CD14-positive monocyte (primary cell): ENCODE data around the gene CTSS. TPM values are rescaled to one million over a fixed set of nuclear protein-coding genes. Genes with fewer than 3 reads are reported as not detected.
"Not testable (repeated sequence)": the region's sequence is repeated elsewhere in the genome, so short reads cannot be mapped to it uniquely, and the experiment has no call there.

Experiments used
- DNase-seq, 3 donors: peaks; one replicate each; pipeline ENCODE4 v3.0.0-alpha.2; 2011 to 2022
- H2AFZ ChIP-seq: 2 replicates; pipeline ENCODE4 v1.6.0; 2012; ENCODE audit warnings: mild to moderate bottlenecking, low read depth, low read length, inconsistent platforms; ENCODE audit not compliant: insufficient read depth, poor library complexity, severe bottlenecking
- H3K27ac ChIP-seq, 2 donors: 1 replicate in 1 of 2; 2 replicates in 1 of 2; pipeline ENCODE4 v1.5.1; 2012 to 2013; ENCODE audit warnings: low read length in 2 of 2, control low read depth in 1 of 2, inconsistent platforms in 1 of 2, low read depth in 1 of 2, mild to moderate bottlenecking in 1 of 2
- H3K27me3 ChIP-seq, 2 donors: one replicate each; pipeline versions ENCODE4 v1.6.0 to v1.6.1; 2011 to 2013; ENCODE audit warnings: low read length in 2 of 2; ENCODE audit not compliant: control insufficient read depth in 2 of 2, insufficient read depth in 2 of 2
- H3K36me3 ChIP-seq, 2 donors: replicated peaks in 1 of 2; 1 replicate in 1 of 2; 2 replicates in 1 of 2; pipeline versions ENCODE4 v1.5.1 to v1.6.1; 2012 to 2013; ENCODE audit warnings: low read length in 2 of 2, control low read depth in 1 of 2, inconsistent platforms in 1 of 2, mild to moderate bottlenecking in 1 of 2; ENCODE audit not compliant: insufficient read depth in 2 of 2, control insufficient read depth in 1 of 2
- H3K4me1 ChIP-seq, 2 donors: 1 replicate in 1 of 2; 2 replicates in 1 of 2; pipeline versions ENCODE4 v1.5.1 to v1.6.1; 2012 to 2013; ENCODE audit warnings: low read length in 2 of 2, control low read depth in 1 of 2, inconsistent platforms in 1 of 2, mild to moderate bottlenecking in 1 of 2, moderate library complexity in 1 of 2; ENCODE audit not compliant: insufficient read depth in 2 of 2, control insufficient read depth in 1 of 2
- H3K4me2 ChIP-seq: replicated peaks from 2 replicates; pipeline ENCODE3; 2012; ENCODE audit warnings: low read length, moderate library complexity, mild to moderate bottlenecking; ENCODE audit not compliant: poor library complexity, severe bottlenecking; ENCODE audit errors: extremely low read depth
- H3K4me3 ChIP-seq, 3 experiments: fragments of 200-600 bp in 1 of 3; sonication (generic) in 1 of 3; replicated peaks in 1 of 3; 1 replicate in 2 of 3; 2 replicates in 1 of 3; pipeline ENCODE4 v1.5.1; 2011 to 2013; ENCODE audit warnings: low read length in 3 of 3, mild to moderate bottlenecking in 3 of 3, control low read depth in 2 of 3, low read depth in 2 of 3, inconsistent platforms in 1 of 3, moderate library complexity in 1 of 3
- H3K79me2 ChIP-seq: 2 replicates; pipeline ENCODE4 v1.6.0; 2012; ENCODE audit warnings: mild to moderate bottlenecking, control low read depth, inconsistent platforms, low read length, moderate library complexity; ENCODE audit not compliant: insufficient read depth
- H3K9ac ChIP-seq: 2 replicates; pipeline ENCODE4 v1.6.0; 2017; ENCODE audit warnings: low read length, mild to moderate bottlenecking; ENCODE audit not compliant: insufficient read depth, poor library complexity, severe bottlenecking
- H3K9me3 ChIP-seq, 2 donors: replicated peaks in 1 of 2; 1 replicate in 1 of 2; 2 replicates in 1 of 2; pipeline versions ENCODE4 v1.5.1 to v1.6.1; 2012 to 2013; ENCODE audit warnings: low read length in 2 of 2, control low read depth in 1 of 2; ENCODE audit not compliant: control insufficient read depth in 1 of 2, insufficient read depth in 1 of 2
- H4K20me1 ChIP-seq: 2 replicates; pipeline ENCODE4 v1.6.0; 2012; ENCODE audit warnings: mild to moderate bottlenecking, low read length, control low read depth, moderate library complexity; ENCODE audit not compliant: insufficient read depth
- H3K27ac Mint-ChIP-seq, 7 donors: one replicate each; pipeline ENCODE4 v1.8.0; 2020; ENCODE audit warnings: mild to moderate bottlenecking in 7 of 7, mixed read lengths in 7 of 7, moderate library complexity in 6 of 7, inconsistent platforms in 2 of 7
- H3K27me3 Mint-ChIP-seq, 3 donors: one replicate each; pipeline ENCODE4 v1.8.0; 2021 to 2022; ENCODE audit warnings: low read depth in 3 of 3, mild to moderate bottlenecking in 3 of 3, mixed read lengths in 3 of 3, moderate library complexity in 3 of 3, inconsistent platforms in 1 of 3
- H3K36me3 Mint-ChIP-seq, 2 donors: one replicate each; pipeline ENCODE4 v1.8.0; 2020; ENCODE audit warnings: mixed read lengths in 2 of 2, inconsistent platforms in 1 of 2, mild to moderate bottlenecking in 1 of 2
- H3K4me1 Mint-ChIP-seq: one replicate; pipeline ENCODE4 v1.8.0; 2020; ENCODE audit warnings: mild to moderate bottlenecking, mixed read lengths
- H3K4me3 Mint-ChIP-seq, 2 donors: one replicate each; pipeline ENCODE4 v1.8.0; 2020; ENCODE audit warnings: mild to moderate bottlenecking in 2 of 2, mixed read lengths in 2 of 2, moderate library complexity in 1 of 2
- H3K9me3 Mint-ChIP-seq, 7 donors: one replicate each; pipeline ENCODE4 v1.8.0; 2020 to 2022; ENCODE audit warnings: mixed read lengths in 7 of 7, mild to moderate bottlenecking in 6 of 7, moderate library complexity in 6 of 7, inconsistent platforms in 2 of 7
- WGBS: methylation state at CpG from one replicate; pipeline ENCODE4 v1.1.5; 2013; ENCODE audit warnings: missing lambda C conversion rate; ENCODE audit not compliant: insufficient coverage; 5-methylcytosine and 5-hydroxymethylcytosine counted together
- intact Hi-C, 2 donors: fragments of 100-400 bp; cut with micrococcal nuclease; formaldehyde crosslinking; loops; one replicate each; pipeline versions ENCODE4 v1.15.0 to v1.15.1; 2023
- polyA plus RNA-seq, 3 donors: library from polyadenylated mRNA; depleted of rRNA in 1 of 3; unstranded in 2 of 3; stranded (reverse) in 1 of 3; fragments of 300-500 nt in 2 of 3; fragments of >200 nt in 1 of 3; fragmentation: Illumina TruSeq in 2 of 3; gene quantifications; 1 replicate in 2 of 3; 2 replicates in 1 of 3; pipeline ENCODE4 v1.2.3, GENCODE V29; 2012 to 2021
- TF ChIP-seq, protein P1 (sequence below): fragments of 200-600 bp; IDR thresholded peaks from one replicate; pipeline ENCODE4 v1.8.0; 2022; ENCODE audit warnings: antibody characterized with exemption, mild to moderate bottlenecking

The CTSS gene
- polyA plus RNA-seq, 3 donors, result 2,349 to 6,327 (median 5,201) TPM

DNA sequence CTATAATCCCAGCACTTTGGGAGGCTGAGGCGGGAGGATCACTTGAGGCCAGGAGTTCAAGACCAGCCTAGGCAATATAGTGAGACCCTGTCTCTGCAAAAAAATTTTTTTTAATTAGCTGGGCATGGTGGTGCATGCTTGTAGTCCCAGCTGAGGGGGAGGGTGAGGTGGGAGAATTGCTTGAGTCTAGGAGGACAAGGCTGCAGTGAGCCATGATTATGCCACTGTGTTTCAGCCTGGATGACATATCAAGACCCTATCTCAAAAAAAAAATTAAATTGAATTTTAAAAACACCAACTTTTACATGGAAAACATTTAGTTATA, 361 bp upstream of the CTSS start:
- H3K9me3 Mint-ChIP-seq, H3K27me3 ChIP-seq, H3K9me3 ChIP-seq, DNase-seq, H3K27me3 Mint-ChIP-seq, H2AFZ ChIP-seq: not testable (repeated sequence)
- intact Hi-C loops, result loop anchor here in 1 of 2 donors (10.0 kb wide), 2 partner anchors 159 to 209 kb away; partner anchors contain the start of genes CERS2 and SETDB1
- Histone ChIP-seq H3K27ac (peak overlapping the region; percentile 70 to 96), H3K9ac (peak overlapping the region; percentile 83), H3K79me2 (peaks cover 68% of the 10 kb centered on the region), H3K36me3 (peaks cover 27 to 32% of the 10 kb centered on the region in 2 donors), H3K4me2 (peak overlapping the region; percentile 90), H3K4me3 (peak overlapping the region; percentile 96 to 100 (median 99)), H4K20me1 (peaks cover 30% of the 10 kb centered on the region), H3K4me1 (peaks cover 22 to 48% of the 10 kb centered on the region in 2 donors)
- peak overlapping the region; percentile 53 to 97 for H3K4me3 Mint-ChIP-seq
- WGBS, result 17% methylated on average over 1 of the region's 1 CpG
- peaks cover 26 to 36% of the 10 kb centered on the region in 2 donors for H3K36me3 Mint-ChIP-seq
- peak overlapping the region; percentile 95 to 99 (median 97) for H3K27ac Mint-ChIP-seq
- H3K4me1 Mint-ChIP-seq, result peaks cover 37% of the 10 kb centered on the region

DNA sequence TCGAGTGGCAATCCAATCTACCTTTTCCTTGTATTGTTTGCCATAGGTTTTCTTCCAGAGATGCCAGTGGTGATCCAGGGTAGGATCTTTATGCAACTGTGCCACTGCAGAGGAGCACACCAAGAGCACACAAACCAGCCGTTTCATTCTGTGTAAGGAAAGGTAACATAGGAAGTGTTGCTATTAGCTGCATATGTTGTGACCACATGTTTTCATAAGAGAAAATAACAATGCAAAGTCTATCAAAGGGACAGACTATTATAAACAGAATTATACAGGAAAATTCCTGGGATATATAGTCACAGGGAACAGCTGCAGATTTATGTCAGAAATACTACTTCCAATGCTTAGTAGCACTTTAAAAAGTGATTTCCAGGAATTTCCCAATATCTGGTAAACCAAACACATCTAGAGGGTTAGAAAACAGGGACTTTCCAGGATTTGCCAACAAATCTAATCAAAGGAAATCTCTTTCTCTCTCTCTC, 919 bp downstream of the CTSS start:
- peaks cover 81% of the 10 kb centered on the region for H3K79me2 ChIP-seq
- no peaks in the 10 kb centered on the region for H3K9me3 ChIP-seq
- no peak overlapping the region for H2AFZ ChIP-seq
- intact Hi-C loops, result loop anchor here in 1 of 2 donors (5.0 to 10.0 kb wide), 5 partner anchors 33 to 393 kb away; partner anchors contain the start of genes CERS2, SETDB1 and TNFAIP8L2
- H3K9ac ChIP-seq, result peak overlapping the region; percentile 83
- peaks cover 0 to 14% (median 1%) of the 10 kb centered on the region in 7 donors for H3K9me3 Mint-ChIP-seq
- peak overlapping the region; percentile 90 for H3K4me2 ChIP-seq
- peaks cover 45% of the 10 kb centered on the region for H3K4me1 Mint-ChIP-seq
- H3K4me3 Mint-ChIP-seq, result peak overlapping the region; percentile 97 to 100
- H3K27ac ChIP-seq, result peak overlapping the region; percentile 70 to 96
- peaks cover 27 to 53% of the 10 kb centered on the region in 2 donors for H3K4me1 ChIP-seq
- peaks cover 0 to 5% (median 0%) of the 10 kb centered on the region in 3 donors for H3K27me3 Mint-ChIP-seq
- no CpG with 5 or more reads among the region's 2 CpGs for WGBS
- H4K20me1 ChIP-seq, result peaks cover 43% of the 10 kb centered on the region
- H3K27me3 ChIP-seq, result no peaks in the 10 kb centered on the region
- peaks cover 39 to 48% of the 10 kb centered on the region in 2 donors for H3K36me3 Mint-ChIP-seq
- peak overlapping the region; percentile 95 to 99 (median 98) for H3K27ac Mint-ChIP-seq
- TF ChIP-seq, protein P1, sequence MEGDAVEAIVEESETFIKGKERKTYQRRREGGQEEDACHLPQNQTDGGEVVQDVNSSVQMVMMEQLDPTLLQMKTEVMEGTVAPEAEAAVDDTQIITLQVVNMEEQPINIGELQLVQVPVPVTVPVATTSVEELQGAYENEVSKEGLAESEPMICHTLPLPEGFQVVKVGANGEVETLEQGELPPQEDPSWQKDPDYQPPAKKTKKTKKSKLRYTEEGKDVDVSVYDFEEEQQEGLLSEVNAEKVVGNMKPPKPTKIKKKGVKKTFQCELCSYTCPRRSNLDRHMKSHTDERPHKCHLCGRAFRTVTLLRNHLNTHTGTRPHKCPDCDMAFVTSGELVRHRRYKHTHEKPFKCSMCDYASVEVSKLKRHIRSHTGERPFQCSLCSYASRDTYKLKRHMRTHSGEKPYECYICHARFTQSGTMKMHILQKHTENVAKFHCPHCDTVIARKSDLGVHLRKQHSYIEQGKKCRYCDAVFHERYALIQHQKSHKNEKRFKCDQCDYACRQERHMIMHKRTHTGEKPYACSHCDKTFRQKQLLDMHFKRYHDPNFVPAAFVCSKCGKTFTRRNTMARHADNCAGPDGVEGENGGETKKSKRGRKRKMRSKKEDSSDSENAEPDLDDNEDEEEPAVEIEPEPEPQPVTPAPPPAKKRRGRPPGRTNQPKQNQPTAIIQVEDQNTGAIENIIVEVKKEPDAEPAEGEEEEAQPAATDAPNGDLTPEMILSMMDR, result no peak
- H3K36me3 ChIP-seq, result peaks cover 36 to 44% of the 10 kb centered on the region in 2 donors
- peak overlapping the region; percentile 96 to 100 (median 99) for H3K4me3 ChIP-seq
- peak in 2 of 3 donors; percentile 70 to 85 for DNase-seq
